ENCODE data around the gene CACNA2D4. TPM values are rescaled to one million over a fixed set of nuclear protein-coding genes. Genes with fewer than 3 reads are reported as not detected.

The CACNA2D4 gene
- total and polyA plus RNA-seq, 2 of the 13 experiments (the other 11 are each of a cell fraction or from before 2014, with no cell fraction given), result 14.2 to 136 TPM

DNA sequence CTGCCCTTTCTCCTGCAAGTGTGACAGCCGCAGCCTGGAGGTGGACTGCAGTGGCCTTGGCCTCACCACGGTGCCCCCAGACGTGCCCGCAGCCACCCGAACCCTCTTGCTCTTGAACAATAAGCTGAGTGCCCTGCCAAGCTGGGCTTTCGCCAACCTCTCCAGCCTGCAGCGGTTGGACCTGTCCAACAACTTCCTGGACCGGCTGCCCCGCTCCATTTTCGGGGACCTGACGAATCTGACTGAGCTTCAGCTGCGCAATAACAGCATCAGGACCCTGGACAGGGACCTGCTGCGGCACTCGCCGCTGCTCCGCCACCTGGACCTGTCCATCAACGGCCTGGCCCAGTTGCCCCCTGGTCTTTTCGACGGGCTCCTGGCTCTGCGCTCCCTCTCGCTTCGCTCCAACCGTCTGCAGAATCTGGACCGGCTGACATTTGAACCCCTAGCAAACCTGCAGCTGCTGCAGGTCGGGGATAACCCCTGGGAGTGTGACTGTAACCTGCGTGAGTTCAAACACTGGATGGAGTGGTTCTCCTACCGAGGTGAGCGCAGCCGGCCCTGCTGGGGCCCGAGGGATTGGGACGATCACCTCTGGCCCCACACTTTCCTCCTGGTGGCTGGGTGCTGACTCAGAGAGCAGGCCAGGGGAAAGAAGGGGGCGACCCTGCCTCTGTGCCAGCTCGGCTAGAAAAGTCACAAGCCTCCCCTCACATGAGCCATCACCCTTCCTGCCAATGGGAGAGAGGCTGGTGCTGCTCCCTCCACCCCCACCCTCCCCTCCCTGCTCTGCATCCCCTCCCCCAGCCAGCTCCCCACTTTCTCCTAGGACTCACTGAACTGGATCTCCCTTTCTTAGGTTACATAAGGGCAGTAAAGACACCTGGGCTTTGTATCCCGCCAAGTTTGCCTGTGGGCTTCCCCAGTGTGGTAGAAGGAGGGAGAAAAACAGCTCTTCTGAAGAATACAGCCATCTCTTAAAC lies 87.2 kb downstream of the CACNA2D4 start (continued):
- TF ChIP-seq, protein P1, sequence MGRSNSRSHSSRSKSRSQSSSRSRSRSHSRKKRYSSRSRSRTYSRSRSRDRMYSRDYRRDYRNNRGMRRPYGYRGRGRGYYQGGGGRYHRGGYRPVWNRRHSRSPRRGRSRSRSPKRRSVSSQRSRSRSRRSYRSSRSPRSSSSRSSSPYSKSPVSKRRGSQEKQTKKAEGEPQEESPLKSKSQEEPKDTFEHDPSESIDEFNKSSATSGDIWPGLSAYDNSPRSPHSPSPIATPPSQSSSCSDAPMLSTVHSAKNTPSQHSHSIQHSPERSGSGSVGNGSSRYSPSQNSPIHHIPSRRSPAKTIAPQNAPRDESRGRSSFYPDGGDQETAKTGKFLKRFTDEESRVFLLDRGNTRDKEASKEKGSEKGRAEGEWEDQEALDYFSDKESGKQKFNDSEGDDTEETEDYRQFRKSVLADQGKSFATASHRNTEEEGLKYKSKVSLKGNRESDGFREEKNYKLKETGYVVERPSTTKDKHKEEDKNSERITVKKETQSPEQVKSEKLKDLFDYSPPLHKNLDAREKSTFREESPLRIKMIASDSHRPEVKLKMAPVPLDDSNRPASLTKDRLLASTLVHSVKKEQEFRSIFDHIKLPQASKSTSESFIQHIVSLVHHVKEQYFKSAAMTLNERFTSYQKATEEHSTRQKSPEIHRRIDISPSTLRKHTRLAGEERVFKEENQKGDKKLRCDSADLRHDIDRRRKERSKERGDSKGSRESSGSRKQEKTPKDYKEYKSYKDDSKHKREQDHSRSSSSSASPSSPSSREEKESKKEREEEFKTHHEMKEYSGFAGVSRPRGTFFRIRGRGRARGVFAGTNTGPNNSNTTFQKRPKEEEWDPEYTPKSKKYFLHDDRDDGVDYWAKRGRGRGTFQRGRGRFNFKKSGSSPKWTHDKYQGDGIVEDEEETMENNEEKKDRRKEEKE (IDR thresholded peaks at IDR 0.05), result no peak
- TF ChIP-seq KMT2A (CRISPR knock-in tag; IDR thresholded peaks at IDR 0.05) (peak; percentile 43; the same call in 1 of the 2 replicates), HNF4A (CRISPR knock-in tag; IDR thresholded peaks at IDR 0.05) (no peak), ISX (CRISPR knock-in tag; conservative IDR thresholded peaks at IDR 0.05) (0 out of 2 replicates have a peak, but pooled peaks have one; percentile 69), GABPB1 (CRISPR knock-in tag; IDR thresholded peaks at IDR 0.05) (peak; percentile 66), ZNF12 (CRISPR knock-in tag; IDR thresholded peaks at IDR 0.05) (peak; percentile 83; the same call in 1 of the 2 replicates), KDM1A (CRISPR knock-in tag; IDR thresholded peaks at IDR 0.05) (no peak), ATF7-NPFF (CRISPR knock-in tag; IDR thresholded peaks at IDR 0.05; ENCODE audit: low read depth) (peak; percentile 66; the same call in 1 of the 2 replicates), HOXD1 (CRISPR knock-in tag; IDR thresholded peaks at IDR 0.05) (peak; percentile 52; the same call in 1 of the 2 replicates), ZNF782 (CRISPR knock-in tag; IDR thresholded peaks at IDR 0.05; ENCODE audit: borderline replicate concordance) (peak; percentile 81; the same call in 1 of the 2 replicates), YY1 (IDR thresholded peaks at IDR 0.05; ENCODE audit: insufficient read depth, insufficient replicate concordance, low read depth, low read length) (no peak), ERF (CRISPR knock-in tag; IDR thresholded peaks at IDR 0.05) (peak; percentile 94), ATF1 (CRISPR knock-in tag; IDR thresholded peaks at IDR 0.05) (no peak), GPN1 (CRISPR knock-in tag; IDR thresholded peaks at IDR 0.05; ENCODE audit: borderline replicate concordance) (peak; percentile 1; the same call in 1 of the 2 replicates), KLF16 (CRISPR knock-in tag; IDR thresholded peaks at IDR 0.05) (peak in 1 of 2 experiments; percentile 81; a peak in 2 of 4 replicates)
- TF ChIP-seq, protein P2, sequence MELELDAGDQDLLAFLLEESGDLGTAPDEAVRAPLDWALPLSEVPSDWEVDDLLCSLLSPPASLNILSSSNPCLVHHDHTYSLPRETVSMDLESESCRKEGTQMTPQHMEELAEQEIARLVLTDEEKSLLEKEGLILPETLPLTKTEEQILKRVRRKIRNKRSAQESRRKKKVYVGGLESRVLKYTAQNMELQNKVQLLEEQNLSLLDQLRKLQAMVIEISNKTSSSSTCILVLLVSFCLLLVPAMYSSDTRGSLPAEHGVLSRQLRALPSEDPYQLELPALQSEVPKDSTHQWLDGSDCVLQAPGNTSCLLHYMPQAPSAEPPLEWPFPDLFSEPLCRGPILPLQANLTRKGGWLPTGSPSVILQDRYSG (CRISPR knock-in tag; IDR thresholded peaks at IDR 0.05), result peak; percentile 89; the same call in 1 of the 2 replicates
- TF ChIP-seq, protein P3, sequence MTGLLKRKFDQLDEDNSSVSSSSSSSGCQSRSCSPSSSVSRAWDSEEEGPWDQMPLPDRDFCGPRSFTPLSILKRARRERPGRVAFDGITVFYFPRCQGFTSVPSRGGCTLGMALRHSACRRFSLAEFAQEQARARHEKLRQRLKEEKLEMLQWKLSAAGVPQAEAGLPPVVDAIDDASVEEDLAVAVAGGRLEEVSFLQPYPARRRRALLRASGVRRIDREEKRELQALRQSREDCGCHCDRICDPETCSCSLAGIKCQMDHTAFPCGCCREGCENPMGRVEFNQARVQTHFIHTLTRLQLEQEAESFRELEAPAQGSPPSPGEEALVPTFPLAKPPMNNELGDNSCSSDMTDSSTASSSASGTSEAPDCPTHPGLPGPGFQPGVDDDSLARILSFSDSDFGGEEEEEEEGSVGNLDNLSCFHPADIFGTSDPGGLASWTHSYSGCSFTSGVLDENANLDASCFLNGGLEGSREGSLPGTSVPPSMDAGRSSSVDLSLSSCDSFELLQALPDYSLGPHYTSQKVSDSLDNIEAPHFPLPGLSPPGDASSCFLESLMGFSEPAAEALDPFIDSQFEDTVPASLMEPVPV (CRISPR knock-in tag; IDR thresholded peaks at IDR 0.05), result no peak
- TF ChIP-seq, protein P4, sequence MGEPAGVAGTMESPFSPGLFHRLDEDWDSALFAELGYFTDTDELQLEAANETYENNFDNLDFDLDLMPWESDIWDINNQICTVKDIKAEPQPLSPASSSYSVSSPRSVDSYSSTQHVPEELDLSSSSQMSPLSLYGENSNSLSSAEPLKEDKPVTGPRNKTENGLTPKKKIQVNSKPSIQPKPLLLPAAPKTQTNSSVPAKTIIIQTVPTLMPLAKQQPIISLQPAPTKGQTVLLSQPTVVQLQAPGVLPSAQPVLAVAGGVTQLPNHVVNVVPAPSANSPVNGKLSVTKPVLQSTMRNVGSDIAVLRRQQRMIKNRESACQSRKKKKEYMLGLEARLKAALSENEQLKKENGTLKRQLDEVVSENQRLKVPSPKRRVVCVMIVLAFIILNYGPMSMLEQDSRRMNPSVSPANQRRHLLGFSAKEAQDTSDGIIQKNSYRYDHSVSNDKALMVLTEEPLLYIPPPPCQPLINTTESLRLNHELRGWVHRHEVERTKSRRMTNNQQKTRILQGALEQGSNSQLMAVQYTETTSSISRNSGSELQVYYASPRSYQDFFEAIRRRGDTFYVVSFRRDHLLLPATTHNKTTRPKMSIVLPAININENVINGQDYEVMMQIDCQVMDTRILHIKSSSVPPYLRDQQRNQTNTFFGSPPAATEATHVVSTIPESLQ (CRISPR knock-in tag; conservative IDR thresholded peaks at IDR 0.05), result 0 out of 2 replicates have a peak, but pooled peaks have one; percentile 59
- TF ChIP-seq, protein P5, sequence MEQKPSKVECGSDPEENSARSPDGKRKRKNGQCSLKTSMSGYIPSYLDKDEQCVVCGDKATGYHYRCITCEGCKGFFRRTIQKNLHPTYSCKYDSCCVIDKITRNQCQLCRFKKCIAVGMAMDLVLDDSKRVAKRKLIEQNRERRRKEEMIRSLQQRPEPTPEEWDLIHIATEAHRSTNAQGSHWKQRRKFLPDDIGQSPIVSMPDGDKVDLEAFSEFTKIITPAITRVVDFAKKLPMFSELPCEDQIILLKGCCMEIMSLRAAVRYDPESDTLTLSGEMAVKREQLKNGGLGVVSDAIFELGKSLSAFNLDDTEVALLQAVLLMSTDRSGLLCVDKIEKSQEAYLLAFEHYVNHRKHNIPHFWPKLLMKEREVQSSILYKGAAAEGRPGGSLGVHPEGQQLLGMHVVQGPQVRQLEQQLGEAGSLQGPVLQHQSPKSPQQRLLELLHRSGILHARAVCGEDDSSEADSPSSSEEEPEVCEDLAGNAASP (CRISPR knock-in tag; IDR thresholded peaks at IDR 0.05; ENCODE audit: borderline replicate concordance), result peak; percentile 79
